ENCODE data around the gene AGPAT4.

Gene AGPAT4

DNA sequence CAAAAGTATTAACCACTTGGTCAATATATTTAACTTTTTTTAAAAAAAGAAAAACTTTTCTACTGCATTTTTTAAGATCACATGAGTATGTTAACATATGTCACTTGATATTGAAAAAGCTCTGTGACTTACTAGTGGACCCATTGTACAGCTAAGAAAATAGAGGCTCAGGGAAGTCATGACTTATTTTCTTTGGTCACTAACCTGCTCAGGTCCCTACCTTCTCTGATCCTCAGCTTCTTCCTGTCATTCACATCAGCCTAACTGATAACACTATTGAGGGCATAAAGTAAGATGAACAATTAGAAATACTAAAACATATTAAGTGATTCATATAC lies 19.8 kb downstream of the AGPAT4 start:
- DNase-seq: no peak

DNA sequence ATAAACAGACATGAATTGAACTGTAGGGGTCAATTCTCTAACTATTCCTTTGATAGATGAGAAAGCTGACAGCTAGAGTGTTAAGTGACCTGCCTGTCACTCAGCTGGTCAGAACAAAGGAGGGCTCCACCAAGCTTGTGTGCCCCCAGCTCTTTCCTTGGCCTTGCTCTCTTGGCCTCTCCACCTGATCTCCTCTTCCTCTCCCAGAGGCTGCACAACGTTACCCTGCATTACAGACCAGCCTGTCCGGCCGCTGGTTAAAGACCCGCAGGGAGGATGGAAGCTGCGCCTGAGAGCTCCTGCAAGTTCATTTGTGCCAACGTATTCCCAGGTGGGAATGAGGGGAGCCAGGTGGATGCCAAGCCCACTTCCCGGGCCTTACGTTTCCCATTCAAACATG lies 22.5 kb downstream of the AGPAT4 start:
- DNase-seq: no peak

DNA sequence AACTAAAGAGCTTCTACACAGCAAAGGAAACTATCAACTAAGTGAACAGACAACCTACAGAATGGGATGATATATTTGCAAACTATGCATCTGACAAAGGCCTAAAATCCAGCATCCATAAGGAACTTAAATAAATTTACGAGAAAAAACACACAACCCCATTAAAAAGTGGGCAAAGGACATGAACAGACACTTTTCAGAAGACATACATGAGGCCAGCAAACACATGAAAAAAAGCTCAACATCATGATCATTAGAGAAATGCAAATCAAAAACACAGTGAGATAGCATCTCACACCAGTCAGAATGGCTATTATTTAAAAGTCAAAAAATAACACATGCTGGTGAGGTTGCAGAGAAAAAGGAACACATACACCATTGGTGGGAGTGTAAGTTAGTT lies 24.5 kb downstream of the AGPAT4 start:
- no peak for DNase-seq

DNA sequence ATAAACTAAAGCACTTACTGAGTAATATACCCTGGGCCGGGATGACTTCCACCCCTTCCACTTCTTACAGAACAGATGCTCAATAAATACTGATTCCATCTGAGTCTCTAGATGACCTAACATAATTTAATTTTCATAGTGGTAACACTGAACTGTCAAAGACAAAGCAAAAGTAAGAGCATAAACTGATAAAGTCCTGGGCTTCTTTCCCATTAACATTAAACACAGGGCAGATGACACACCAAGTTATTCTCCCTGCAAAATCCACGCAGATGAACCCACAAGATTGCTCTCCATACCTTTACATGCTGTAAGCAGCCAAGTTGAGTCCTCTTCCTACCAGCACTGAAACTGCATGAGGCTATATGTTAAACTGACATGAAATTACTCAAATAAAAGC lies 27.1 kb downstream of the AGPAT4 start:
- DNase-seq: no peak

DNA sequence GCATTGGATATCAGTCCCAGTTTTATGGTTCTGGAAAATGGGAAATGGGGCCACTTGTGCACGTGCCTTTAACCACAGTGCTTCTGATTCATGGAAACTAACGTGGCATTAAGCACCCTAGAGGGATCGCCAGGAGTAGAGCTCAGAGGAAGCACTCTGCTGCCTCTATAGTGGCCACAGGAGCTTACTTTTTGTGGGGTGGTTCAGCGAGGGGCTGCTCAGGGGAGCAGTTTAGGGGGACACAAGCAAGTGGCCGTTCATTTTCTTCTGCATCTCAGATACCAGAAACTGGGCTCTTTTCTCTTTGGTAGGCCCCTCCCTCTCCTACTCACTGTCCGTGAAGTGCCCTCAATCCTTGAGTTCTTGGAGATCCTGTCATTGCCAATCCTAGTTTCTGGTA lies 28.5 kb downstream of the AGPAT4 start:
- no peak for DNase-seq

DNA sequence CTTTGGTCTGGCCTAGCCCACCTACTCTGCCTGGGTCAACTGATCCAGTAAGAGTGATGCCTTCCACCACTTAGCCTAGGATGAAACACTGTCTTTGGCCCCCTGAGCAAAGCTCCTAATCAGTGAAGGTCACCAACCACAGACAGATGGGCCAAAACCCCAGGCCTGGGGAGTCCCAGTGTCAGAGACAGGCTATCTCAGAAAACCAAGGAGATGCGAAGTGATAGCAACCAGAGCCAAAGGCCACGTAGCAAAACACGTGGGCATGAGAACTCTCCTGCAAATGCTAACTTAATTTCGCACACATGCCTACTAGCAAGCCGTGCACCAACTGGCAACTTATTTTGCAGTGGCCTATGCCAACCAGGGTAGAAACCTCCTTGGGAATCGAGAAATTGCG lies 29.1 kb downstream of the AGPAT4 start:
- no peak for DNase-seq

DNA sequence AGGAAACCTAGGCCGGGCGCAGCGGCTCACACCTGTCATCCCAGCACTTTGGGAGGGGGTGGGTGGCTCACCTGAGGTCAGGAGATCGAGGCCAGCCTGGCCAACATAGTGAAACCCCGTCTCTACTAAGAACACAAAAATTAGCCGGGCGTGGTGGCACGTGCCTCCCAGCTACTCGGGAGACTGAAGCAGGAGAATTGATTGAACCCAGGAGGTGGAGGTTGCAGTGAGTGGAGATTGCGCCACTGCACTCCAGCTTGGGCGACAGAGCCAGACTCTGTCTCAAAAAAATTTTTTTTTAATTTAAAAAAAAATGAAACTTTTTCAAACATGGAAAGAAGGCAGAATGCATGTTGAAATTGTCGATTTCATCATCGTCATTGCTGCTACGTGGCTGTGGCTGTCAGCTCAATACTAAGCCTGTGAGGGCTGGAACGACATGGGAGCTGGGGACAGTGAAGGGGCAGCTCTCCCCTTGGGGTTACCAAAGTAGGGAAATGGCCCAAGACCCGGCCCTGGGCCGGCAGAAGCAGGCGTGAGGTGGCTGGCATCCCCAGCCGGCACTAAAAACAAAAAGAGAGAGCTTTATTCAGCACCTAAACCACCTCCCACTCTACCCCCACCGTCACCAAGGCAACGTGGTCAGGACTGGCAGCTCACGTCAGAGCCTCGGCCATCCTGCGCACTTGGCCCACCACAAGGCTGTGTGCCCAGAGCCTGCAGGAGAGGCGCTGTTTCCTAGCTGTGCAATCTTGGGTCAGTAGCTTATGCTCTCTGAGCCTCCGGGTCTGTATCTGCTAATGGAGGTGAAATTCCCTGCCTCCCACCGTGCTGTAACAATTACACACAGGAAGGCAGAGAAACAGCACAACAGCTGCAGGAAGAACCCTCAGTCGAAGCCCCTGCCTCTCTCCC lies 30.8 kb downstream of the AGPAT4 start:
- DNase-seq: no peak

DNA sequence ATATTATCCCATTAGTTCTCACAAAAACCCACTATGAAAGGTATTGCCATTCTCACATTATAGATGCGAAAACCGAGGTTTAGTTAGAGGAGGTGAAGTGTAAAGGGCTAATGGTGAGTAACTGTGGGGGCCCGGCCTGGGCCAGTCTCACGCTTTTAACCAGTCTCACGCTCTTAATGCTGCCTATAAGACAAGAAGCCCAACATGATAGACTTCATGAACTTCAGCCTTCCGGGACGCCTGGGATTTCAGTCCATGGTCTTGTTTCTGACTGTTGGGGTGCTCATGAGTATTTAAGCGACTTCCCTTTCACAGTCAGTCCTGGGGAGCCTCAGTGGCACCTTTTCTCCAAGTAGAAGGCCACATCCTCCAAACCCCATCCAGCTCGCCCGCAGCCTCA lies 31.7 kb downstream of the AGPAT4 start:
- DNase-seq: no peak

DNA sequence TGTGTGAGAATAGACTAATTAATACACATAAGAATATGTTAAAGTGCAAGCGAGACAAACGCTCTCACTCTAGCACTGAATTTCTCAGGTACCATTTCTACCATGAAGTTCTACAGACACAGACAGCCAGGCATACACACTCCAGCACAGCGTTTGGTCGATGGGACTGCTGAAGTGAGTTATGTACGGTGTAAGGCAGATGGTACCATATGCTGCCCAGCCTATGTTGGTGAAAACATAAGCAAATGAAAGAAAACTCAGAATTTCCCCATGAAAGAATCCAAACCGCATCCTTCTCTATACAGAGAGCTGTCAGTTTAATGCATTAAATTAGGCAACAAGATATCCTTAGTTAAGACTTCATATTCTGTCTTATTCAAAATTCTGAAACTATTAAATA lies 34.9 kb downstream of the AGPAT4 start:
- no peak for DNase-seq

DNA sequence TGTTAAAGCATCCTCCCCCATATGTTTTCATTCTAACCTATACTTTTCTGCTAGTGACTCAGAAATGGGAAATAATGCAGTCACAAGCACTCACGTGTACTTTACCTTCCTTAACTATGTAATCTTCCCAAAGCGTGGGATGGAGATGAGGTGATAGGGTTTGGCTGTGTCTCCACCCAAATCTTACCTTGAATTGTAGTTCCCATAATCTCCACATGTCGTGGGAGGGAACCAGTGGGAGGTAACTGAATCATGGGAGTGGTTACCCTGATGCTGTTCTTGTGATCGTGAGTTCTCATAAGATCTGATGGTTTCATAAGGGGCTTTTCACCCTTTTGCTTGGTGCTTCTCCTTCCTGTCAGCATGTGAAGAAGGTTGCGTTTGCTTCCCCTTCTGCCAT lies 35.4 kb downstream of the AGPAT4 start:
- DNase-seq: no peak

DNA sequence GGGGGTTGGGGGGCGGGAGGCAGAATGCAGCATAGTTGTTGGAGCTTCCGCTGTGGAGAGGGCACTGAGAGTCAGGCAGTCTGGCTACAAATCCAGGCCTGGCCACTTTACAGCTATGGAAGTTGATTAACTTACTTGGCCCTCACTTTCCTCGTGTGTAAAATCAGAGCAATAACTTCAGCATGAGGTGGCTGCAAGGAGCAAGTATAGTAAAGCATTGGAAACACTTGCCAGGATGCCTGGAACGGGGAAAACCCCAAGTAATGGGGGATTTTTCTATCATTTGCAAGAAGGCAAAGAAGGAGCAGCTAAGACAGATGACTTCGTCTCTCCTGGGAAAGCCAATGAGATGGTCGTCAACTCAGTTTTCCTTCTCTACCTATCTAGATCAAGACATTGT lies 35.8 kb downstream of the AGPAT4 start:
- peak; percentile 11 for DNase-seq

DNA sequence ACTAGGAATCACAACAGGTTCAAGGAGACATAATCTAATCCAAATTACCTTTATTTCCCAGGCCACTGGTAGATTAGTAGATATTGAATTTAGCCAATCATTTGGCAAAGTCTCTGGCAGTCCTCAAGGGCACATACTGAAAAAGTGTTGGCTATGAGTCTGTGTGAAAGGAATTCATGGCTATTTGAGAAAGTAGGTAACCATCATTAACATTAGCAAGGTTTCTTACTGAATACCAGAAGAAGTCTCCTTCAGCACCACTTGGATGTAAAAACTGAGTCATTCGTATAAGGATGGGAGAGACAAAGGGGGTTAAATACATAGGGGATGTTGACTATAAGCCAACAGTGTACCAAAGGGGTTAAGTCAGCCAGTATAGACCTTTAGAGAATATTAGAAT lies 36.7 kb downstream of the AGPAT4 start:
- DNase-seq: no peak

DNA sequence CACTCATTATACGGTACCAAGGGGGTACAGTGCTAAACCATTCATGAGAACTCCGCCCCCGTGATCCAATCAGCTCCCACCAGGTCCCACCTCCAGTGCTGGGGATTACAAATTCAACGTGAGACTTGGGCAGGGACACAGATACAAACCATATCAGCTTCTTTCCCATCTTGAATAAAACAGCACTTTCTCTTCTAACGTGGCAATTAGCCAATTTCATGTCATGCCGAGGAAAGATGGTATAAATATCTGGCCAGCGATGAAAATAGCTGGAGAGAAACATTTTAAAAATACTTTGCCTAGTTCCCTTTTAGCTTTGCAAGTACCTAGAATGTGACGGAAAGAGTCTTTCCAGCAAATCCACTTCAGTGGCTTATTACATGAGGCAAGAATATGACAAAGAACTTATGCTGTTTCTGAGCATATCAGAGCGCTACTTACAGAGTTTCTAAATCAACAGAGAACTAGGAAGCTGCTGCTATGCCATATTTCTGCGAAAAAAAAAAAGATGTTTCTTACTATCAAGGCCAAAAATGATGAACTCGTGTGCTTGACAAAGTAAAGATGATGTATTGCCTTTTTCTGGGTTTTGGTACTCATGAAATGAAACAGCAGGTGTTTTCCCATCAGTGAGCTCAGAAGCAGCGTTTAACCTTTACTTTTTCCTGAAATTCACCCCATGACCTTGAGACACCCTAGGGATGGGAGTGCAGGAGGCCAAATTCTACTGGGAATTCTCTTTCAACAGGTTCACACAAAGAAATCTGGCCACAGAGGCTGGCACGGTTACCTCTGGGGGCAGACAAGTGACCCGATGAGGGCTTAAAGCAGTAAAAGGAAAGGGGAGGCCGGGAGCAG lies 37.9 kb downstream of the AGPAT4 start:
- no peak for DNase-seq

DNA sequence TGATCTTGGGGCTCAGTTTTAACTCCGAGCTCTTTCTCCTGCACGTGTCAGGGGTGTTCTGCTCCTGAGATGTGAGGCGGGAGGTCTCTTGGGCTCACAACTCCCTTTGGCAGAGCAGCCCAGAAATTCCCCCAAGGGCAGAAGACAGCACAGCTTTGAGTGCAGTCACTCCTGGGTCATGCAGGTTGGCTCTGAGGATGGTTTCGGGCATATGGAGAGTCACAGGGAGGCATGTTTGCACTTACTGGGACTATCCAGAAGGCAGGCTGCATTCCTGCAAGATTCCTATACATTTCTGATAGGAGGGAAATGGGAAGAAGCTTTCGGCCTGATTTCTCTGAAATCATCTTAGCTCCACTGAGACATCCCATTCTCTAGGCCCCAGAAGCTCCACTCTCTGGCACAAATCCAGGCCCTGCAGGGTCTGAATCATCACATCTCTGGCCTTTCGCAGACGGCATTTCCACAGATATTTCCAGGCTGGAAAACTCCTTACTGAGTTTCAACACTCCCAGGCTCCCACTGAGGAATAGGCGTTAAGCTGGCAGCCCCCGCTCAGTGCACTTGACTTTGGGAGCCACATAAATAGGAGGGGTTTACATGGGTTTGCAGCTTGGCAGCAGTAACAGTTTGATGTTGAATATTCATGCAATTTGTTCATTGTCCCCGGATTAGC lies 39.7 kb downstream of the AGPAT4 start:
- DNase-seq: peak; percentile 94

DNA sequence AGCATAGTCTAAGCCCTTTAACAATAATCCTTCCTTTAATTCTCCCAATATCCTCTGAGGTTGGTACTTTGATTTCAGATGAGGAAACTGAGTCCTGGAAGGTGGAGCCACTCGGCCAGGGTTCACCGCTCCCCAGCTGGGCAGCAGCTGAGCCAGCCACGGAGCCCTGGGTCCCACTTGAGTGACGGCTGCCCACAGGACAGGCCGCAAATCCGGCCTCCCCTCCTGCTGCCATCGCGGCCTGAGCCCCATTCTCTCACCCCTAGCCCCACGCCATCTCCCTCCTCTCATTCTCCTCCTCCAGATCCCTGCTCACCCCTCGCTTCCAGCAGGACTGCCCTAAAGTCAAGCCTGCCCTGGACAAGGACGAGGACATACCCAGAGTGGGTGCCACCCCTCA lies 41.4 kb downstream of the AGPAT4 start:
- DNase-seq: no peak

DNA sequence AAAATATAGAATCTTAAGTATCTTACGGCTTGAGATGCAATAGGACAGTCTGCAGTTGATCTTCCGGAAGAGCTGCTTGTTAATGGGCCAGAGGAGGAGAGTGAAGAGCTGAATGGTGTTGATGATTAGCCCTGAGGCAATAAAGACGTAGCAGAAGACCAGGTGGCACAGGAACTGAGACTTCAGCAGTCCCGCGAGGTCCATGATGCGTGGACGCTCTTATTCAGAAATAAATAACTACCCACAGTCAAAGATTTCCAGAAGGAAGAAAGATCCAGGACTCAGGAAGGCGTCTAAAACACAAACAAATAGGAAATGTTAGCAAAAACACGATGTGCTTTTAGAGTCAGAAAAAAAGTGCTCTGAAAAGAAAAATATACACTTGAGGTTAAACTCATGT lies 41.9 kb downstream of the AGPAT4 start:
- DNase-seq: no peak

DNA sequence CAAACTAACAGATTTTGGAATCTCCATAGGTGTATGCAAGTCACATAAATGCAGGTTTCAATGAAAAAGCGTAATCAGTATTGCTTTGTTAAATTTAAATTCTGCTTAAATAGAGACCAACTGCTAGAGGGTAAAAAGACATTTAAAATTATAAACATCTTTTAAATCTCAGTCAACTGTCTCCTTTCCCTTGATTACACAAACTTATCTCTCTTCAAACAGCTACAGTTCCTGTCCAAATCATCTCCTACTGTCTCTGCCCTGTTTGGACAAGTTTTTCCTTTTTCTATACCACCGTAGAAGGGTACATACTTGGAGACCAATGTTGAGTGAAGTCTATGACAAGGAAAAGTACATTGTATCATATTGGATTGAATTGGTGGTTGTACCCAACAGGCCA lies 43.5 kb downstream of the AGPAT4 start:
- DNase-seq: no peak

DNA sequence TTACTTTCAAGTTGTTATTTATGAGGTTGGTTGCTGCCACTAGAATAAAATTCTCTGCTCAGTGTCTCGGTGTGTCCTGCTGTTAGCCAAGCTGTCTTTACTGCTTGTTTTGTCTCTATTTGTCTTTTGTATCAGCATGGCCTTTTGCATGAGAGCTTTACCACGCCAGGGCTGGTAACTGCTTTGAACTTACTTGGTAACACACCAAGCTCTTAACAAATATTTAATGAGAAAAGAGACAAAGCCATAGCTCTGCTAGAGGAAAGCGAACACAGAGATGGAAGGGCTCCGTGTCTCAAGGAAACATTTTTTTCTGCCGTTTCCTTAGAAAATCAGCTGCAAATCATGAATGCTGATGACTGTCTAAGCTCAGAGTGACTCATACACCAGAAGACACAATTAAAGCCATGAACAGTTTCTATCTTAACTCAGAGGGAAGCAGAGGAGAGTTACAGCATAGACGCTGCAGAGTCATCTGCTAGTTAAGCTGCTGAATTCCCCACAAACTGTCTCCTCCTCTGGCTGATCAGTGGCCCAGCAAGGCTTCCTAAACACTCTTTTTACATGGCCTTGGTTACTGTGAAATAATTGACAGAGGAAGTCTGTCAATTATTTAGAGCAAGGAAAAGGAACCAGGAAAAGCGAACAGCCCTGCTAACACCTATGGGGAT lies 44.8 kb downstream of the AGPAT4 start:
- DNase-seq: peak; percentile 18

DNA sequence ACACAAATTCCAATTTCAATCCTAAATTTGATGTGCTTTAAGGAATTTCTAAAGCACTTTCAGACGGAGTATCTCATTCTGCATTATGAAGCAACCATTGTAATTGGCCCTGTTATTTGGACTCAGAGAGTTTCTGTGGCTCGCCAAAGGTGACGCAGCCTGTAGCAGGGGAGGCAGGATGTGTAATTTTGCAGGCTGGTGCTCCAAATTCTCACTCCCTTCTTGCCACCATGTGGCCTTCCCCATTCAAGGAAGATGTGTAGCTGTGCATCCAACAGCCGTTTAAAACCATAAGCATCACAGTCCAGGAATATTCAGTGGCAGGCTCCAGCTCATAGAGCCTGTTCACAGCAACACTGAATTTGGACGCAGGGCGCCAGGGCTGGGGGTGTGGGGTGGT lies 45.8 kb downstream of the AGPAT4 start:
- no peak for DNase-seq

DNA sequence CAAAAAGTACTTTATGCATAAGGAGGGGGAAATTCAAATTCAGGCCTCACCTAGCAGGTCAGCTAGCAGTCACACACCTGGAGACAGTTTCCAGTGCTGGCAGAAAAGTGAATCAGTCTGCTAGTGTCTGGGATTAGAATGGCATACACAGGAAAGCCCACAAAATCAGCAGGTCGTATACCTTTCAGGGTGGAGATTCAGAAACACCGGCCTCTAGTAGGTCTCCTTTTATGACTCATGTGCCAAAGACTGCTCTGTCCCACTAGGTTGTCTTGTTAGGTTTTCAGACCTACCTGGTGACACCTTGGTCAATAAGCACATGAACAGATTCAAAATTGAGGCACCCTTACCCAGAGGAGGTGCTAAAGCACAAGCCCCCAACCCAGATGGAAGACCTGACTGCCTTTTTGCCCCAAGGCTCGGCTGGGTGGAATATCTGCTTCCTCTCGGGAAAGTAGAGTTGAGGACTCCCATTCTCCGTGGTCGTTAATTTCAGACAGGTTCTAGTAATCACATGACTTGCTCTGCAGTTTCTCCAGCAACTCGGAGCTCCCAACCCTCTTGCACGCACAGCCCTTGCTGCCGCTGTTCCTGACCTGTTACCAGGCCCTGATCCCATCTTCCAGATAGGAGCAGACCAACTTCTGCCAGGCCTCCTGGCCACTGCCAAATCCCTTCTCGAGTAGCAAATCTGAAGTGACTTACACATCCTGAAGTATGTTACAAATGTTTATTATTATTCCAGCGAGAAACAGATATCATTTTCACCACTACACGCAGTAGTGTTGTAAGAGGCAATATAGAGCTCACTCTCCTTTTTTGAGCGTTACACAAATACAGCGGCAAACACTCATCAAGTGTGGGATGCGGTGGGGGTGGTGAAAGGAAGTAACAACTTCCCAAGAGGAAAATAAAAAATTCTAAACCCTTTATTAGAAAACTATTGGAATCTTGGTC lies 46.6 kb downstream of the AGPAT4 start:
- no peak for DNase-seq

DNA sequence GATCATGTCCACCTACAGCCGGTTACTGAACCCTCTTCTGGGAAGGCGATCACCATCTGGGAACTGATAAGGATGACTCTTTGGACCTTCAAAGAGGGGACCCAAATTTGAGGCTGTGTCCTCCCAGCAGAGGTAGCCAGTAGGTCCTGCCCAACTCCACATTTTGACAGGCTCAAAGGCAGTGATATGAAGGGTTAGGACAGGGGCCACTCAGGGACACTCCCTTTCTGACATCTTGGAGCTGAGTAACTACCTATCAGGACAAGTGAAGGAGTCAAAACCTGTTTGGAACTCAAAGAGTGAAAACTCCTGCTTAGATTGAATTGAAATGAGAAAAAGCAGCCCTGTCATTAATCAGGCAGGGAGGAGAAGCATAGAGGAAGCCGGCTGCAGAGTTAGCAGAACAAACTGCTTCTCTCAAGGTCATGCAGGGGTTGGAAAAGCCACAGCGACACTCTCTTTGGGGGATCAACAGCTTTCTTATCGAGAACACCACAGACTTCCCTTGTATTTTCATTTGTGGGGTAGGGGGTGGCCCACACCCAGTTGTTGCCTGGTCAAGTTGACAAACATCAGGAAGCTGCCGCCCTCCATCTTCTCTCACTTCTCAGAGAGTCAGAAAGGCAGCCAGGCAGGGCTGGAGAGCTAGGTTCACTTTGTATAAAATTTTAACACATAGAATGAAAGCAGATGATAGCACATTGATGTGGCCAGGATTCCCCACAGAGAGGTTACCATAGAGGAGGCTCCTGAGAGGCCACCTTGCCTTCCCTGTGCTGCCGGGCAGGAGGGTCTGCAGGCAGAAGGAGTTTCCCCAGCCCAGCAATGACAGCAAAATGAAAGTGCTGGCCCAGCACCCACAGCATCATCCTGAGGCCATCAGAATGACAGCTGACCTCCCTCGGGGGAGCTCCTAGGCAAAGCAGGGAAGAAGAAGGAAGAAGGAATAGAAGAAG lies 47.6 kb downstream of the AGPAT4 start:
- no peak for DNase-seq

All from NCI-H226 (cell line).